Glomerular visceral epithelial cell (primary cell): ENCODE results near the gene EGFLAM.
"Not testable (repeated sequence)": the region's sequence is repeated elsewhere in the genome, so short reads cannot be mapped to it uniquely, and the experiment has no call there.

Experiments used
- DNase-seq: peaks from one replicate; pipeline ENCODE4 v3.0.0-alpha.2; 2016; ENCODE audit errors: extremely low spot score

The EGFLAM gene

GRCh38 chr5:38329132-38329715, 70.9 kb downstream of the EGFLAM start:
- DNase-seq: peak; percentile 79

DNA sequence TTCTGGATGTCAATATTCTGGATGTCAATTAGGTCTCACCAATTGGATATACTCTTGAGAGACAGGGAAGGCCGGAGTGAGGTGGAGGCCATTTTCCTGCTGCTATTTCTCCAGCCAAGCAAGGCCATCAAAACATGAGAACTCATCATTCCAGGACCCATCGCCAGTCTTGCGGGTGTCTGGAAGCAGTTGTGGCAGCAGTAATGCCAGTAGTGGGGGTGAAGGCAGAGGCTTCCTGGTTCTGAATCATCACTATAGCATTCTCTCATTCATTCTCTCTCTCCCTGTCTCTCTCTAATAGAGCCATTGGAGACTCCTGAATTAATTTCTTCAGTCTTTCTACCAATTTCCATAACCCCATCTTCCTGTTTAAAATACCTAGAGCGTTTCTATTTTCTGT, 71.8 kb downstream of the EGFLAM start:
- peak; percentile 80 for DNase-seq

DNA sequence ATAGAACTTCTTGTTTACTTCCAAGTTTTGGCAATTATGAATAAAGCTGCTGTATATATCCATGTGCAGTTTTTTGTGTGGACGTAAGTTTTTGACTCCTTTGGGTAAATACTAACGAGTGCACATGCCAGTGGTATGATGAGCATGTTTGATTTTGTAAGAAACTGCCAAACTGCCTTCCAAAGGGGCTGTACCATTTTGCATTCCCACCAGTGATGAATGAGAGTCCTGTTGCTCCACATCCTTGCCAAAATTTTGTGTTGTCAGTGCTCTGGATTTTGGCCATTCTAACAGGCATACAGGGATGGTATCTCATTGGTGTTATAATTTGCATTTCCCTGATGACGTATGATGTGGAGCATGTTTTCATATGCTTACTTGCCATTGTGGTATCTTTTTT, 73.5 kb downstream of the EGFLAM start:
- no peak for DNase-seq

DNA sequence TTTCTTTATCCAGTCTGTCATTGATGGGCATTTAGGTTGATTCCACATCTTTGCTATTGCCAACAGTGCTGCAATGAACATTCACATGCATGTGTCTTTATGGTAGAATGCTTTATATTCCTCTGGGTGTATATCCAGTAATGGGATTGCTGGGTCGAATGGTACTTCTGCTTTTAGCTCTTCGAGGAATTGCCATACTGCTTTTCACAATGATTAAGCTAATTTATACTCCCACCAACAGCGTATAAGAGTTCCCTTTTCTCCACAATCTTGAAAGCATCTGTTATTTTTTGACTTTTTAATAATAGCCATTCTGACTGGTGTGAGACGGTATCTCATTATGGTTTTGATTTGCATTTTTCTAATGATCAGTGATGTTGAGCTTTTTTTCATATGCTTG, 74.8 kb downstream of the EGFLAM start:
- DNase-seq: not testable (repeated sequence)

DNA sequence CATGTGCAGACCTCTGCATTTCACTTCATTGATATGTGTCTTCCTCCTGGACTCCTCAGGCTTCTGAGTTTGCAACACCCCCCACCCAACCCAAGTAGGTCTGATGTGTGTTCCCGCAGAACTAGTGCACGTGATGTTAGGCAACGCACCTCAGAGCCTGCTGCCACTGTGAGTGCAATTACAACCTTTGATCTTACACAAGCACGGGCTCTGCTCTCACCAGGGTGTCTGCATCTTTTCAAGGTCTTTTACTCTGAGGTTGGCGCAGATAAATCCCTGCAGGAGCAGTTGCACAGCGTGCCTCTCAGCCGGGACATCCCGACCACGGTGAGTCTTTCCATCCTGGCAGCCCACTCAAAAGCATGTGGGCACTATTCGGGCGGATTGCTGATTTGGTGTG, 80.1 kb downstream of the EGFLAM start:
- DNase-seq: no peak

DNA sequence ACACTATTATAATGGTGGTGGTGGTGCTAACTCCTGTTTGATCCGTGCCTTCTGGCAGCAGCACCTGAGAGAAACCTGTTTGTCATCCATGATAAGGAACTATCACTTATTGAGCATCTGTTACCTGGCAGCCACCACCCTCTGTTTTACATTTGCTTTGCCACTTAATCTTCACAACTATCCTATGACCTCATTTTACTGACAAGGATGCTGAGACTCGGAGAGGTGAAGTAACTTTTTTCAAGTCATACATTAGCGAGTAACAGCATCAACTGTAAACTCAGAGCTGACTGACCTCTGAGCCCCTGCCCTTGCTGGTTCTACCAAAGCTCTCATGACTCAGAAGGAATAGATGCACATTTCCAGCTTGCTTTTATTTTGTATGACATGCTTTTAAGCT, 81.1 kb downstream of the EGFLAM start:
- no peak for DNase-seq

DNA sequence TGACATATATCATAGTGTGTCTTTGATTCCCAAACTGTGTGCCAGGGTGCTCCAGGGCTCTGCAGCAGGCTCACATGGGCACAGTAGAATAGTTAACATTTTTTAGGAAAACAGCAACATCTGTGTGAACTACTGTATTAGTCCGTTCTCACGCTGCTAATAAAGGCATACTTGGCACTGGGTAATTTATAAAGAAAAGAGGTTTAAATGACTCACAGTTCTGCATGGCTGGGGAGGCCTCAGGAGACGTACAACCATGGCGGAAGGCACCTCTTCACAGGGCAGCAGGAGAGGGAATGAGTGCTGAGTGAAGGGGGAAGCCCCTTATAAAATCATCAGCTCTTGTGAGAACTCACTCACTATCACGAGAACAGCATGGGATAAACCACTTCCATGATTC, 82.7 kb downstream of the EGFLAM start:
- peak; percentile 39 for DNase-seq

DNA sequence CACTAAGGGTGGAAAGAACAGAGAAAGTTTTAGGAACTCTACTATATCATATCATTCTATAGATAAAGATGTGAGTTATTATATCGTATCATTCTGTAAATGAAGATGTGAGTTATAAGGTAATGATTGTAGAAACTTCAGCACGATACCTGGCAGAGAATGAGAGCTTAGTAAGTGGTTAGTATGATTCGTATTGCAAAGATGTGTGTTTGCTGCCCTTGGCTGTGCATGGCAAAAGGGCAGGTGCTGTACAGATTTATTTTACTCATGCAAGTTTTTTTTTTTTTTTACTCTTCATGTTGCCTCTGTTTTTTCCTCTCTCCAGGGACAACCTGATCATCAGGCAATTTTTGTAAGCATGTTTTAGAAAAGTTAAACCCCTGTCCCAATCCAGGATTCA, 83.3 kb downstream of the EGFLAM start:
- DNase-seq: peak; percentile 23

DNA sequence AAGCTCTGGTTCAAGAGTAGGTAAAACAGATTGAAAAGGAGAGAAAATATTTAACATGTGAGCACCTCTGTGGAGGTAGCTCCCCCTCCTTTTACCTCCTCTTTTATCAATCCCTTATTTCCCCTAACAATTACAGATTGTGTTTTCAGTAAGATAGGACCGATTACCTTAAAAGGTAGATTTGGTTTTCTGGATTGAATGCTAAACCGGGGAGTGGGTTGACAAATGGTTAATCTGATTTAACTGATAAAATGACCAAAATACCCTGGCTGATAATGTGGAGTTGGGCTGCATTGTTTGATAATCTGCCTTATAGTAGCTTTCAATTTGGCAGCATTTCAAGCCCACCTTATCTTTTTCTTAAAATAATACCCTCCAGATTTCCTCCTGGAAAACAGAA, 83.9 kb downstream of the EGFLAM start:
- no peak for DNase-seq

DNA sequence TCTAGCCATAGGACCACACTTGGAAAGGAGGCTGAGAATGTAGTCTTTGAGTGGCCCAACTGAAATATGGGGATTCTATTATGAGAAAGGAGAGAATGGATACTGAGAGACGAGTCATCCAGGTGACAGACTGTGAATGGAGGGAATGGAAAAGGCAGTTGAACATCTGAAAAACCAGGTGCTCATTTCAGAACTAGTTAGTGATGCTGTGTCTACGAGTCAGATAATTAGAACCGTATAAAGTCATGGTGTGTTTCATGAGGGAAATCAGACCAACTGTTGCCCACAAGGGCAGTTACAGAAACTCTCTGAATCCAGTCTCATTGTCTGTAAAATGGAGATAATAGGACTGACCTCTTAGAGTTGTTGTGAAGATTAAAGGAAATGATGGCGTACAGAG, 86.5 kb downstream of the EGFLAM start:
- DNase-seq: no peak

- no peak for DNase-seq
Measured at GRCh38 chr5:38346593-38346992, 88.2 kb downstream of the EGFLAM start.

DNA sequence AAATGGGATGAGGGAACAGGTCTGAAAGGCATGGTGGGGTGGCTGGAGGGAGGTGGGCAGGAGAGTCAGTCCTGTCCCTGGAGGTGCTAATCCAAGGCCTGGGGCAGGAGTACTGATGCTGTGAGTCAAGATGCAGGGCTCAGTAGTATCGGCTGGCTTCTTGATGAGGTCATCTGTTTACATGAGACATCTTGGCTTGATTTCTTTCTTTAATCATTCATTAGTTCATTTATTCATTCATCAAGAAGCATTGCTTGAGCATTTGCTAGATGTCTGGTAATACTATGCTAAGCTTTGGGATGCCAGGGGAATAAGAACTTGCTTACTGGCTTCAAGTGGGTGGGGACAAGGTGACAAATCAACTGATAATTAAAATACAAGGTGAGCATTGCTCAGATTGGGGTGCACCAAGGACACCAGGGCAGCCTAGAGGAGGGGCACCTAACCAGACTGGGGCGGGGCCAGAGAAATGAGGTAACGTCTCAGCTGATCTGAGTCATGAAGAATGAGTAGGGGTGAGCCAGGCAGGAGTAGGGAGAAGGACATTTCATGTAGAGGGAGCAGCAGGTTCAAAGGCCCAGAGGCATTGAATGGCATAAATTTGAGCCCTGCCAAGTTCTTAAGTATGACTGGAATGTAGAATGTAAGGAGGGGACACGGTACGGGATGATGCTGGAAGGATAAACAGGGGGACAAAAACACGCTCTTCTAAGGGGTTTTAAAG, 88.8 kb downstream of the EGFLAM start:
- DNase-seq: peak; percentile 55

DNA sequence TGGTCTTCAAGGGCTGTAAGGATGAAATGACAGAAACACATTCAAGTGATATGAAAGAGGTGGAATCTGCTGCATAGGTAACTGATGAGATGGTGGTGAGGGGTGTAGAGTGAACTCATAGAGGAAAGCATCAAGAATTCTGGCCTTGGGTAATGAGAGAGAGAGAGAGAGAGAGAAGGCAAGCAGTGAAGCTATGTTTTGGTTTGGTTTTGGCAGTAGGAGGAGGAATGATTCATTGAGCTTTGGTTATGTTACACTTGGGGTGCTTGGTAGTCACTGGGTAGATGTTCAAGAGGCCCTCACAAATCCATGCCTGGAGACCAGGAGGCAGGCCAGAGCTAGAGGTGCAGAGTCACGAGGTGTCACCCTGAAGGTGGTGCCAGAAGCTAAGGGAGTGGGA, 89.5 kb downstream of the EGFLAM start:
- DNase-seq: no peak

GRCh38 chr5:38360323-38361061, 102.1 kb downstream of the EGFLAM start:
- no peak for DNase-seq

- DNase-seq: no peak
Measured at GRCh38 chr5:38362713-38363112, 104.4 kb downstream of the EGFLAM start.

DNA sequence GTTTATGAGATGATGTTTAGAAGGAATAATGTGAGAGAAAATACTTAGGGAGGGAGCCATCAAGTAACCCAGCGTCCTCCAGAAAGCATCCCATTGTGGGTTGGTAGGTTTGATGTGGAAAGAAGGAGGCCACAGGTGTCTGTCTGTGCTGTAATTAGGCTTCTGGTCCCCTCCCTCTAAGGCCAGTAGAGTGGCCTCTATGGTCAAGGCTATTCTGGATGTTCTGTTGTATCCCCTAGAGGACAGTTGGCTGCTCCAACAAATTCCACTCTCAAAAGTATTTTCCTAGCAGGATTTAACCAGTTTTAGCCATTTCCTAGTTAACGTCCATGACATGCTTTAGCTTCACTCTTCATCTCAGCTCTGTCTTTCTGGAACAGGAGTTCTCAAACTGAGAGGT, 106.5 kb downstream of the EGFLAM start:
- DNase-seq: no peak

- DNase-seq: no peak
Measured at GRCh38 chr5:38367410-38367809, 109.1 kb downstream of the EGFLAM start.

- DNase-seq: no peak
Measured at GRCh38 chr5:38367966-38368365, 109.6 kb downstream of the EGFLAM start.

GRCh38 chr5:38369692-38370091, 111.3 kb downstream of the EGFLAM start:
- no peak for DNase-seq

- DNase-seq: no peak
Measured at GRCh38 chr5:38370358-38371100, 112.2 kb downstream of the EGFLAM start.

DNA sequence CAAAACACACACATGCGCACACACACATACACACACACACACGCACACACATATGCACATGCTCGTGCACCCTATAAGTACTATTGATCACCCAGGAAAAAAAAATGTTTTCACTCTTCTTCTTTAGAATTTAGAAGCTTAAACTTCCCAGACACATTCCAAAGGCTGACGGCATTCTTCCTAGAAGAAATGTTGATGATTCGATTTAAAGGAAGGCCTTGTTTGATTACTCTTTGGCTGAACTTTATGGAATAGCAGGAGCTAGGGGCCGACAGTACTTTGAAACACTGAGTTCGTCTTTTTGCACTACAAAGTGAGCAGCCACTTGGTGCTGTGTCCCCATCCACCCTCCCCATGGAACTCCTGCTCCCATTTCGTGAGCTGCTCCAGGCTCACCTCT, 113.2 kb downstream of the EGFLAM start:
- no peak for DNase-seq

DNA sequence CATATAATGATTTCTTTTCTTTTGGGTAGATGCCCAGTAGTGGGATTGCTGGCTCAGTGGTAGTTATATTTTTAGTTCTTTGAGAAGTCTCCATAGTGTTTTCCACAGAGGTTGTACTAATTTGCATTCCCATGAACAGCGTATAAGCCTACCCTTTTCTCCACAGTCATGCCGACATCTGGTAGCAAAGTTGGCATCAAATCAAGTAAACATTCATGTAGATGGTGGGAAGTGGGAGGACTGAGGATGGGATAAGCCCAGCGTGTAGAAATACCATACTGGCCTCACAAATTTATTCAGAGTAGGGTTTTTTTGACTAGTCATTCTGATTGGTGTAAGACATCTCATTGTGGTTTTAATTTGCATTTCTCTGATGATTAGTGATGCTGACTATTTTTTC, 115.4 kb downstream of the EGFLAM start:
- no peak for DNase-seq
